Cardiac fibroblast (primary cell): ENCODE measurements around the gene CST6.

Experiments
- DNase-seq, 2 donors: peaks; one replicate each; pipeline versions ENCODE4 v3.0.0 to v3.0.0-alpha.2; 2010; ENCODE audit warnings: low read depth in 2 of 2
- H3K4me3 ChIP-seq, 2 donors: replicated peaks in 1 of 2; 1 replicate in 1 of 2; 2 replicates in 1 of 2; pipeline ENCODE4 v1.5.1; 2011; ENCODE audit warnings: low read depth in 2 of 2, low read length in 2 of 2, mild to moderate bottlenecking in 2 of 2, moderate library complexity in 1 of 2
- TF ChIP-seq, protein P1 (sequence below): IDR thresholded peaks from one replicate; pipeline ENCODE4 v1.5.1; 2011; ENCODE audit warnings: low read depth, mild to moderate bottlenecking, low read length, inconsistent platforms

CST6 gene

DNA sequence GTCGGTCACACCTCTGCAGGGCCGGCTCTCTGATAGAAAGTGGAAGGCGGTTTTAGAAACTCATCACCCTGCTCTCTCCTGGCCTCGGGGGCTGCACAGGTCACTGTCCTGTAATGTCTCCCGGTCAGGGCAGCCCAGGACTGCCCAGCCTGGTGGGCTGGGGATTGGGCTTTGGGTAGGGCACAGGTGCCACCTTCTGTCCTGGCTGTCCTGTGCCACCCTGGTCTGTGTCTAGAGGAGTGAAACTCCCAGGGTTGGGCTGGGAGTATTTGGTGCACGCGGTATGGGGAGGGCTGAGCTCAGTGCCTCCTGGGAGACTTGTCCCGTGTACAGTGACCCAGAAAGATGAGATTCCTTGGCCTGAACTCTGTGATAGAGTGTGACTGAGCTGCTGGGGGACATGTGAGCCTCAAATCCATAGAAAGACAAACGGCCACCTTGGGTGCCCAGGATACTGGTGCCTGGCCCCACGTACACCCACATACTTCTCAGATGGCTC is 32.5 kb upstream of the CST6 start:
- H3K4me3 ChIP-seq, result no peak overlapping the region
- TF ChIP-seq, protein P1, sequence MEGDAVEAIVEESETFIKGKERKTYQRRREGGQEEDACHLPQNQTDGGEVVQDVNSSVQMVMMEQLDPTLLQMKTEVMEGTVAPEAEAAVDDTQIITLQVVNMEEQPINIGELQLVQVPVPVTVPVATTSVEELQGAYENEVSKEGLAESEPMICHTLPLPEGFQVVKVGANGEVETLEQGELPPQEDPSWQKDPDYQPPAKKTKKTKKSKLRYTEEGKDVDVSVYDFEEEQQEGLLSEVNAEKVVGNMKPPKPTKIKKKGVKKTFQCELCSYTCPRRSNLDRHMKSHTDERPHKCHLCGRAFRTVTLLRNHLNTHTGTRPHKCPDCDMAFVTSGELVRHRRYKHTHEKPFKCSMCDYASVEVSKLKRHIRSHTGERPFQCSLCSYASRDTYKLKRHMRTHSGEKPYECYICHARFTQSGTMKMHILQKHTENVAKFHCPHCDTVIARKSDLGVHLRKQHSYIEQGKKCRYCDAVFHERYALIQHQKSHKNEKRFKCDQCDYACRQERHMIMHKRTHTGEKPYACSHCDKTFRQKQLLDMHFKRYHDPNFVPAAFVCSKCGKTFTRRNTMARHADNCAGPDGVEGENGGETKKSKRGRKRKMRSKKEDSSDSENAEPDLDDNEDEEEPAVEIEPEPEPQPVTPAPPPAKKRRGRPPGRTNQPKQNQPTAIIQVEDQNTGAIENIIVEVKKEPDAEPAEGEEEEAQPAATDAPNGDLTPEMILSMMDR, result no peak
- no peak for DNase-seq

DNA sequence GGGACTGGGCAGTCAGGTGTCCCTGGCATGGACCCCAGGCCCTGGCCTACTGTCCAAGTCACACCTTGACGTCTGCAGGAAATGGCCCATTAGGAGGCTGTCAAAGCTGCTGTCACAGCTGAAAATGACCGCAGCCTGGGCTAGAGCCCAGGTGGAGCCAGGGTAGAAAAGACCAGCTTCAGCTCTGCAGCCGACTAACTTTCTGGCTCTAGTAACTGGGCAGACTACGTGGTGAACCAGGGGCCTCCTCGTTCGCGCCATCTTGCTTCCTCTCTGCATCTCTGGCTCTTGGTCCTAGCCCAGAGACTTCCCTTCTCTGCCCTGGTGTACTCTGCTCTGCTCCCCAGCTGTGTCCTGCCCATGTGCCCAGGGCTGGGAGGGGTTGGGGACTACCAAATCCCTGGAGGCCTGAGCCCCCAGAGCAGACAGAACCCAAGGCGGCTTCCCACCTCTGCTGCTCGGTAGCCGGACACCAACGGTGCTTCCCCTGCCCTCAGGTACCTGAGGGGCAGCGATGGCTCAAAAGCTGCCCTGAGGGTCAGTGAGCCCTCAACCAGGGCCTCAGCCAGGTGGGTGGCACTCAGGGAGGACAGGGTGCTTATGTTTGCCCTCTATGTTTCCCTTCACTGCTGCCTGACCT is 30.6 kb upstream of the CST6 start:
- TF ChIP-seq, protein P1, result no peak
- DNase-seq, result no peak

DNA sequence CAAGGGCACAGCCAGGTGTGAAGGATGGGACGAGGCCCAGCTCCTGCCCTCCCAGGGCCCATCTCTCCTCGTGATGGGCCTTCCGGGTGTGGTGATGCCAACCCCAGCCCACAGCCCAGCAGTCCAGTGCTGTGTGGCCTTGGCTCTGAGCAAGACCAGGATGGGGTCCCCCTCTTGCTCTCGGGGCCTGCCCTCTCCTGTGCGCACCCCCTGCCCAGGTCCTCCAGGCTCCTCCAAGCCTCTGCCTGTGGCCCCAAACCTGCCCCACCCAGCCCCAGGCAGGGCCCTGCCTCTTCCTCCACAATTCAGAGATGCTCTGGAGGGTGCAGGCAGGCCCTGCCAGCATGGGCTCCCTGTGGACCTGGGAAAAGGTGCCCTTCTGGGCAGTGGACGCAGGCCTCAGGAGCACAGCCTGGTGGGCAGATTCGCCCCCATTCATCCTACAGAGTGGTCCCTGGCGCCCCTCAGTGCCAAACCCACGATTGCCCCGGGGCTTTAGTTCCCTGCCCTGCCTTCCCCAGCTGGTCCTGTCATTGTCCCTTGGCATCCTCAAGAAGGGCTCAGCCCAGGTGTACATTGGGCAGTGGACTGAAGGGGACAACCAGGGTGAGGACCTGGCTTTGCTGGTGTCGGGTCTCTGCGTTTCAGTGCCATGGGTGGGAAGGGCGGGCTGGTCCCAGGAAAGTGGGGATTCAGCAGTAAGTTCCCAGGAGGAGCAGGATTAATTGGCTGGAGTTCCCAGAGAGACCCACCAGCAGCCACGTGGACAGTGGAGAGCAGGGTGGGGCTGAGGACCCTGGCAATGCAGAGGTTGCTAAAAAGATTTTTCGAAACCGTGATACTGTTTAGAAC is 29.6 kb upstream of the CST6 start:
- TF ChIP-seq, protein P1, result no peak
- no peak for DNase-seq
- H3K4me3 ChIP-seq, result no peak overlapping the region

More for the DNA sequence above, 30.6 kb upstream of the CST6 start:
- H3K4me3 ChIP-seq, result no peak overlapping the region

DNA sequence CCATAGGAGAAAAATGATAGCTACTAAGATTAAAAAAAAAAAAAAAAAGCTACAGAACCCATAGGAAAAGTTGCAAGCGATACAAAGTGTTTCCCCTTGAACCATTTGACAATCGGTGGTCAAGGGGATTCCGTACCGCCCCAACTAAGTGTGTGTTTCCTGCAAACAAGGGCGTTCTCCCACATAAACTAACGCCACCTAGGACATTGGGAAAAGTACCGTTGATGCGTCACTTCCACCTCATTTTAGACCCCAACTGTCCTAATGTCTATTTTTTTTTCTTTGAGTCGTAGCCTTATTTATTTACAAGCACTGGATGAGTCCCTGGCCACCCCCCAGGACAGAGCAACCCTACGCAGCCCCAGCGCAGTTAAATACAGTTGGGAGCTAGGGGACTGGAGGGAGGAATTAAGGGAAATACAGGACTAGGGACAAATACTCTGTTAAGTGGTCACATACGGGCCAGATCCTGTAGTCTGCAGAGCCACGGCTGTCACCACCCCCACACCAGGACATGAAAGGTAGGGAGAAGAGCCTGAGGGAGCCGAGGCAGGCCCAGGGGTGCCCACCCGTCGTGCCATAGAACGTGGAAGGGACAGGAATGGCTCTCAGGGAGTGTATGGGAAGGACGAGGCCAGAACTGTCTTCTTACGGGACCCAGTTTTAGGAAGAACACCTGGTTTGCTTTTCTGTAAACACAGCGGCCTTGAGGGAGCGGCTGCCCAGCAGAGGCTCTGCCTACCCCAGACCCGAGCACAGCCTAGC is 28.8 kb upstream of the CST6 start:
- H3K4me3 ChIP-seq, result no peak overlapping the region
- DNase-seq, result no peak
- TF ChIP-seq, protein P1, result no peak

DNA sequence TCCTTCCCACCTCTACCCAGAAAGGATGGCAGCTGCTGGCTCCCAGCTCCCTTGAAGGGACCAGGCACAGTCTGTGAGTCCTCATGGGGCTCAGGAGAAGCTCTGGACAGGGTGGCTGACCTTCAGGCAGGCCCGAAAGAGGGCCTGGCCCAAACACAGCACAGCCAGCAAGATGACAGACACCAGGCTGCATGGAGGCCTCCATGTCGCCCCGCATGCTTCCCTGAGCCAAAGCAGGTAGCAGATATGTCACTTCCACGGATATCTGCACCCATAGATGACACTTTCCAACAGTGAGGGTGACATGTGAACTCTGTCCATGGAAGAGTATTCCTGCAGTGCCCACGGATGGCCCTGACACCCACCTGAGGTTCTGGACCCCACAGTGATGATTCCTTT is 28.2 kb upstream of the CST6 start:
- no peak for DNase-seq
- TF ChIP-seq, protein P1, result no peak
- no peak overlapping the region for H3K4me3 ChIP-seq

DNA sequence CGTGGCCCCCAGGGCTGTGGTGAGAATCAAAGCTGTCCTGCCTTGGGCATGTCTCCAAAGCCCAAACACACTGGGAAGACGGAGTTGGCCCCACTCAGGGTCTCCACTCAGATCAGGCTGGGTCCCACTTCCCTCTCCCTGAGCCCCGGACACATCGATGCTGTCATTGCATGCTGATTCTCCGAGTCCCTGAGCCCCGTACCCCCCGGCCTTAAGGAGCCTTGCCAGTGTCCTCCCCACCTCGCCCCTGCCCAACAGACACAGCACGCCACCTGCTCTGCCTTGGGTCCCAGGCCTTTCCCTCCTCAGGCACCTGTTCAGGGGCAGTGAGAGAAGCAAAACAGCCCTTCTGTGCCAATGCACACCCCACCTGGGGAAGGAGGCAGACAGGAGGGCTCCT is 24.5 kb upstream of the CST6 start:
- DNase-seq, result no peak
- TF ChIP-seq, protein P1, result no peak
- no peak overlapping the region for H3K4me3 ChIP-seq
